ENCODE measurements around the gene OLFM3. TPM values are rescaled to one million over a fixed set of nuclear protein-coding genes. Genes with fewer than 3 reads are reported as not detected.

OLFM3 gene
- total RNA-seq, 1 donor from 2014 or later: 0.49 TPM

DNA sequence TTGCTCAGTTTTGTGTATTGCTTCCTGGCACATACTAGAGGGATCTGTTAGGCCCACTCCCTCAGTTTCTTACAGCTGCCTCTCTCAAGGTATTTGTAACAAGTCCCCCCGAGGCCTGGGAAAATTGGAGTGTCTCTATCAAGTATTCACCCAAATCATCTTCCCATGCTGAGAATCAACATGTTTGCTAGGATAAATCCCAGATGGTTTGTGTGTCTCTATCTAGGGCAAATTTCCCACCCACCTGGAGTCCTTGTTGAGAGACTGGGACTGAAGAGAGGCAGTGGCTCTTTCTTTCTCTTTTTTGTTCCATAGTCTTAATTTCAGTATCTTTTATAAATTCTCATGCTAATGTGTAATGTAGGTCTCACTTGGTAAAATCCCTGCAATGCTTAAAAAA lies 58.0 kb downstream of the OLFM3 start:
- no peak for TF ChIP-seq POLR2AphosphoS5 (IDR thresholded peaks at IDR 0.05; ENCODE audit: insufficient read depth in 1 of 2, low read depth in 1 of 2)
- intact Hi-C loops (cut with DNase I): no loop called here
- no peak for DNase-seq (ENCODE audit: extremely low spot score in 2 of 2)
- Histone ChIP-seq H3K4me1 (no peaks in the 10 kb centered on the region), H3K27me3 (no peaks in the 10 kb centered on the region), H3K27ac (no peak overlapping the region), H3K4me3 (no peak overlapping the region), H3K9me3 (no peaks in the 10 kb centered on the region), H3K36me3 (no peaks in the 10 kb centered on the region)

DNA sequence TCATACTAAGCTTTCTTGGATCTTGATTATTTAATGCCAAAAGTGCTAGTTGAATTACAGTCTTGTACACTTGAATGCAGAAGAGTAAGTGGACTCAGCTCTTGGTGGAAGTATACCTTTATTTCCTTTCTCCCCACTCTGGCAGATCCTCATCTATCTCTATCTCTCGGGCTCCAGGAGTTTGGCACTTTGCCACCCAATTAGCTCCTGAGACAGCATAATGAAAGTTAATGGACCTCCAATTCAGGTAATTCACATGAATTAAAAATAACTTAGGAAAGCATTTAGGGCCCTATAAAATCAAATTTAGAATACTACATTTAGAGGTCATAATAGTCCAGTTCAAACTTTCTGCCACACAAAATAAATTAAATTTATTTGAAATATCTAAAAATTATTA lies 67.4 kb downstream of the OLFM3 start:
- no peak for TF ChIP-seq POLR2A (IDR thresholded peaks at IDR 0.05)
- no peak for TF ChIP-seq POLR2AphosphoS5 (IDR thresholded peaks at IDR 0.05; ENCODE audit: insufficient read depth in 1 of 2, low read depth in 1 of 2)
- TF ChIP-seq, protein P1, sequence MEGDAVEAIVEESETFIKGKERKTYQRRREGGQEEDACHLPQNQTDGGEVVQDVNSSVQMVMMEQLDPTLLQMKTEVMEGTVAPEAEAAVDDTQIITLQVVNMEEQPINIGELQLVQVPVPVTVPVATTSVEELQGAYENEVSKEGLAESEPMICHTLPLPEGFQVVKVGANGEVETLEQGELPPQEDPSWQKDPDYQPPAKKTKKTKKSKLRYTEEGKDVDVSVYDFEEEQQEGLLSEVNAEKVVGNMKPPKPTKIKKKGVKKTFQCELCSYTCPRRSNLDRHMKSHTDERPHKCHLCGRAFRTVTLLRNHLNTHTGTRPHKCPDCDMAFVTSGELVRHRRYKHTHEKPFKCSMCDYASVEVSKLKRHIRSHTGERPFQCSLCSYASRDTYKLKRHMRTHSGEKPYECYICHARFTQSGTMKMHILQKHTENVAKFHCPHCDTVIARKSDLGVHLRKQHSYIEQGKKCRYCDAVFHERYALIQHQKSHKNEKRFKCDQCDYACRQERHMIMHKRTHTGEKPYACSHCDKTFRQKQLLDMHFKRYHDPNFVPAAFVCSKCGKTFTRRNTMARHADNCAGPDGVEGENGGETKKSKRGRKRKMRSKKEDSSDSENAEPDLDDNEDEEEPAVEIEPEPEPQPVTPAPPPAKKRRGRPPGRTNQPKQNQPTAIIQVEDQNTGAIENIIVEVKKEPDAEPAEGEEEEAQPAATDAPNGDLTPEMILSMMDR (IDR thresholded peaks at IDR 0.05): no peak
- no peaks in the 10 kb centered on the region for H3K36me3 ChIP-seq
- no peaks in the 10 kb centered on the region for H3K27me3 ChIP-seq
- H3K4me1 ChIP-seq: no peaks in the 10 kb centered on the region
- H3K27ac ChIP-seq: no peak overlapping the region
- H3K9me3 ChIP-seq: no peaks in the 10 kb centered on the region
- H3K4me3 ChIP-seq: no peak overlapping the region
- intact Hi-C loops (cut with DNase I): no loop called here
- DNase-seq (ENCODE audit: extremely low spot score in 2 of 2): no peak

DNA sequence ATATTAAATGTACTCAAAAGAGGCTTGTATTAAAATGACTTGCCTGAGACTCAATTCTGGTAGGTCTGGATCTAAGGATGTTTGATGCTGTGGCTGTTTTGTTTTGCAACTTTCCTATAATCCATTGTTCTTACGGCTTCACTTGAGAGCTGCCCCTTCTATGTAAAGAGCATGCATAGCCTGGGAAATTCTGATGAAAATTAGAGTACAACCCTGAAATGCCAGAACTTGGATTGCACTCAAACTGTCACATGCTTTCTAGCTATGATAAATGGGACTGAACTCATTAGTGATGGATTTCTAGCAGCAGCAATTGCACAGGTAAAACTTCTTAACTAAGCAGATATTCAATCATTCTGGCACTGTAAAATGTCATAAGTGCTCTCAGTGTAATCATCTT lies 67.9 kb downstream of the OLFM3 start:
- intact Hi-C loops (cut with DNase I): no loop called here

DNA sequence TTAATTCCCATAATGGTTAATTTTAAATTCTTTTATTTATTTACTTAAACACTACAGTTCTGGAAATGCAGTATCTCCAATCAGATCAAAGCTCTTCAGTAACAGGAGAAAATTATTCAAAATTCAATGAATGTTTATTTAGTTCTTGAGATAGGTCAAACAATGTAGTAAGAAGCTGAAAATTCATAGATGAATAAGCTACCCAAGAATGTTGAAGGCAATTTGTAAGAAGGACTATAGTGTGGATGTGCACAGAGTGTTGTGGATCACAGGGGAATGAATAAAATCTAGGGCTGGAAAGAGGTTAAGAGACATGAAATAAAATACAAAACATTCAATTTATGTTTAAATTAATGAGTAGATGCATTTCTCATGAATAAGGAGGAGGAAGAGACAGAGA lies 72.0 kb downstream of the OLFM3 start:
- intact Hi-C loops (cut with DNase I): no loop called here
- no peak for TF ChIP-seq POLR2A (IDR thresholded peaks at IDR 0.05)
- no peak for TF ChIP-seq POLR2AphosphoS5 (IDR thresholded peaks at IDR 0.05; ENCODE audit: insufficient read depth in 1 of 2, low read depth in 1 of 2)
- TF ChIP-seq, protein P1 (IDR thresholded peaks at IDR 0.05): no peak

More for the DNA sequence above, 67.9 kb downstream of the OLFM3 start:
- no peaks in the 10 kb centered on the region for H3K36me3 ChIP-seq
- no peak overlapping the region for H3K27ac ChIP-seq
- no peak for DNase-seq (ENCODE audit: extremely low spot score in 2 of 2)
- H3K4me3 ChIP-seq: no peak overlapping the region
- H3K9me3 ChIP-seq: no peaks in the 10 kb centered on the region
- TF ChIP-seq POLR2AphosphoS5 (IDR thresholded peaks at IDR 0.05; ENCODE audit: insufficient read depth in 1 of 2, low read depth in 1 of 2): no peak
- TF ChIP-seq POLR2A (IDR thresholded peaks at IDR 0.05): no peak
- TF ChIP-seq, protein P1 (IDR thresholded peaks at IDR 0.05): no peak
- no peaks in the 10 kb centered on the region for H3K4me1 ChIP-seq
- H3K27me3 ChIP-seq: no peaks in the 10 kb centered on the region

DNA sequence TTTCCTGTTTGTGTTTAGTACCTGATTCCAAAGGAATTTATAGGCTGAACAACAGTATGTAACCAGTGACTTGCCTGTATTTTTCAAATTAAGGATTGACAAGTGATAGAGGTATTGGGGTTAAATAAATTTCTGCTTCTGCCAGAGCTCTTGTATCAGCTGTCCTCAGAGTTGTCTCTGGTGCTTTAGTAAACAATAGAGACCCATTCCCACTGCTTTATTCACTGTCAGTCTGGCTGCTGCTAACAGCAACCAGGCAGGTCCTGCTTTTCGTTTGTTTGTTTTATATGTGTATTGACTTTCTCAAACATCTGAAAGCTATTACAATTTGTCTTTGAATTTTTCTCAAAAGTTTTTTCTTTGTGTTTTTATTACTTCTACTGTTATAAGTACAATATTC lies 76.1 kb downstream of the OLFM3 start:
- H3K9me3 ChIP-seq: no peaks in the 10 kb centered on the region
- H3K4me3 ChIP-seq: no peak overlapping the region
- no peak for DNase-seq (ENCODE audit: extremely low spot score in 2 of 2)
- H3K27ac ChIP-seq: no peak overlapping the region
- no peaks in the 10 kb centered on the region for H3K4me1 ChIP-seq
- TF ChIP-seq, protein P1 (IDR thresholded peaks at IDR 0.05): no peak
- TF ChIP-seq POLR2A (IDR thresholded peaks at IDR 0.05): no peak
- TF ChIP-seq POLR2AphosphoS5 (IDR thresholded peaks at IDR 0.05; ENCODE audit: insufficient read depth in 1 of 2, low read depth in 1 of 2): no peak
- H3K27me3 ChIP-seq: no peaks in the 10 kb centered on the region
- intact Hi-C loops (cut with DNase I): no loop called here
- no peaks in the 10 kb centered on the region for H3K36me3 ChIP-seq

More for the DNA sequence above, 72.0 kb downstream of the OLFM3 start:
- Histone ChIP-seq H3K9me3 (no peaks in the 10 kb centered on the region), H3K27me3 (no peaks in the 10 kb centered on the region), H3K4me1 (no peaks in the 10 kb centered on the region), H3K36me3 (no peaks in the 10 kb centered on the region), H3K27ac (no peak overlapping the region), H3K4me3 (no peak overlapping the region)
- no peak for DNase-seq (ENCODE audit: extremely low spot score in 2 of 2)
